Muscle of leg (tissue), 11 donors: ENCODE data around the gene HRH3. TPM values are rescaled to one million over a fixed set of nuclear protein-coding genes. Genes with fewer than 3 reads are reported as not detected.
A peak's percentile ranks its signal among the peaks of the same experiment; 100 is the strongest.

Source experiments
- DNase-seq: peaks from one replicate; pipeline ENCODE4 v3.0.0; 2013
- H3K27ac ChIP-seq: one replicate; pipeline ENCODE4 v1.5.1; 2013; ENCODE audit warnings: mild to moderate bottlenecking, low read length, control low read depth
- H3K27me3 ChIP-seq: one replicate; pipeline ENCODE4 v1.6.1; 2013; ENCODE audit warnings: low read length; ENCODE audit not compliant: control insufficient read depth, insufficient read depth
- H3K36me3 ChIP-seq: one replicate; pipeline ENCODE4 v1.6.1; 2013; ENCODE audit warnings: low read length; ENCODE audit not compliant: control insufficient read depth, insufficient read depth
- H3K4me1 ChIP-seq: one replicate; pipeline ENCODE4 v1.6.1; 2013; ENCODE audit warnings: low read length; ENCODE audit not compliant: control insufficient read depth, insufficient read depth
- H3K4me3 ChIP-seq: one replicate; pipeline ENCODE4 v1.5.1; 2013; ENCODE audit warnings: low read length, control low read depth
- H3K9me3 ChIP-seq: replicated peaks from 2 replicates; pipeline ENCODE4 v1.6.1; 2013; ENCODE audit warnings: low read depth, low read length; ENCODE audit not compliant: control insufficient read depth
- WGBS: methylation state at CpG from one replicate; pipeline ENCODE4 v1.1.5; 2013; ENCODE audit warnings: missing lambda C conversion rate; ENCODE audit not compliant: insufficient coverage; 5-methylcytosine and 5-hydroxymethylcytosine counted together
- polyA plus RNA-seq, 8 donors: library from polyadenylated mRNA; unstranded; fragments of 120-200 nt; gene quantifications; one replicate each; pipeline versions ENCODE4 v1.2.1 to v1.2.3, GENCODE V29; 2013; ENCODE audit warnings: inconsistent platforms in 1 of 8, low replicate concordance in 1 of 8; ENCODE audit not compliant: insufficient read length in 8 of 8, insufficient read depth in 1 of 8
- total RNA-seq: library from RNA; stranded (reverse); fragments of 120-200 nt; gene quantifications from one replicate; pipeline ENCODE4 v1.2.4, GENCODE V29; 2013

The HRH3 gene
- total and polyA plus RNA-seq, 9 donors = 0.09 to 1.3 (median 0.49) TPM

- H3K27me3 ChIP-seq = no peaks in the 10 kb centered on the region
- peaks cover 2% of the 10 kb centered on the region for H3K4me1 ChIP-seq
- H3K27ac ChIP-seq = no peak overlapping the region
- DNase-seq = no peak
- H3K9me3 ChIP-seq = no peaks in the 10 kb centered on the region
- H3K4me3 ChIP-seq = no peak overlapping the region
- H3K36me3 ChIP-seq = peaks cover 75% of the 10 kb centered on the region
- WGBS = 92% methylated on average over 8 of the region's 8 CpGs
These were observed 39.2 kb upstream of the HRH3 start for GRCh38 chr20:62259294-62259565.

DNA sequence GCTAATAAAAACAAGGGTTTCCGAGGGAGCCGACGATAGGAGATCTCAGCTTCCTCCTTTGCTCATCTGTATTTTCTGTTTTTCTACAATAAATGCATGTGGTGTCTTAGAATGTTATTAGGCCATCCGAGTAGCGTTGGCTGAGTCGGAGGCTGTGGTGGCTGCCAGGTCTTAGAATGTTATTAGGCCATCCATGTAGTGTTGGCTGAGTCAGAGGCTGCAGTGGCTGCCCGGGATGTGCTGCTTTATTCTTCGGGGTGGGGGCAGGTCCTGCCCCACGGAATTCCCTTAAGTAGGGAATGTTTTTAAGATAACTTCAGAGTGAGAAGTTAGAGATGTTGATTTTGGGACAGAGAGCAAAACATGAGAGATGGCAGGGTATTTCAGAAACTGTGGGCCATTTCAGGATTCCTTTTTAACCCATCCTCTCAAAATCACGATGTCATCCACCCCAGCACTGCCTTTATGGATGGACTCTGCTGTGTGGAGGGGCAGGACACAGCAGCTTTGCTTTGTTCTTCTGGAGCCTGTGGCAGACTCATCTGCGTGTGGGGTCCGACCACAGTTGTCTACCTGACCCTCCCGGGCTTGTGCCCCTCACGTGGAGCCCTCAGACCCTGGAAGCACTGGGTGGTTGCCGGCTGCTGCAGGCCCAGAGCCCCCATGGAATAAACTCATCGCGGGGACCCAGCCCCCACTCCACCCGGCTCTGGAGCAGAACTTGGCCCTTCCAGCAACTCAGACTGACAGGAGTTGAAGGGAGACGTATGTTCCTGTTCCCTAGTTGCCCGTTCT, 38.6 kb upstream of the HRH3 start:
- DNase-seq = peak; percentile 60
- 75% methylated on average over 17 of the region's 20 CpGs for WGBS
- H3K4me1 ChIP-seq = peaks cover 5% of the 10 kb centered on the region
- H3K36me3 ChIP-seq = peaks cover 72% of the 10 kb centered on the region
- H3K27me3 ChIP-seq = no peaks in the 10 kb centered on the region
- no peak overlapping the region for H3K4me3 ChIP-seq
- no peak overlapping the region for H3K27ac ChIP-seq
- H3K9me3 ChIP-seq = no peaks in the 10 kb centered on the region

DNA sequence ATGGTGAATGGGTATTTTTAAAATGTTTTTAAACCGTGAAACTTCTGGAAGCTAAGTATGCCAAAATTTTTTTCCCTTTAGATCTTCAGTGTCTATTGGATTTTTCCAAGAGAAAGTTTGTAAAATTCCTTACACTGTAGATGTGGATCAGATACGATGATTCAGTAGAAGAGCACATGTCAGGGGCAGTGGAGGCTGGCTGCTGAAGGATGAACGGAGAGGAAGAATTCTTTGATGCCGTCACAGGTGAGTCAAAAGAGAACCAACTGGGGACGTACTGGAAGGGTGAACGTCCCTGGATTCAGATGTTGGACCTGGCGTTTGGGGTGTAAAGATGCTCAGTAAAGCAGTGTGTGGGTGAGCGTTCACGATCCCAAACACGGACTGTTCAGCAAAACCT, 35.9 kb upstream of the HRH3 start:
- peaks cover 5% of the 10 kb centered on the region for H3K4me1 ChIP-seq
- WGBS = 90% methylated on average over 9 of the region's 10 CpGs
- peaks cover 52% of the 10 kb centered on the region for H3K36me3 ChIP-seq
- H3K4me3 ChIP-seq = no peak overlapping the region
- H3K27ac ChIP-seq = no peak overlapping the region
- no peak for DNase-seq
- no peaks in the 10 kb centered on the region for H3K27me3 ChIP-seq
- no peaks in the 10 kb centered on the region for H3K9me3 ChIP-seq

- H3K9me3 ChIP-seq = no peaks in the 10 kb centered on the region
These were observed 34.1 kb upstream of the HRH3 start for GRCh38 chr20:62254021-62254724.

GRCh38 chr20:62253398-62253797, 33.3 kb upstream of the HRH3 start:
- no peak overlapping the region for H3K4me3 ChIP-seq
- H3K27me3 ChIP-seq = no peaks in the 10 kb centered on the region
- WGBS = 89% methylated on average over 4 of the region's 6 CpGs
- H3K27ac ChIP-seq = no peak overlapping the region
- H3K36me3 ChIP-seq = peaks cover 31% of the 10 kb centered on the region
- peaks cover 8% of the 10 kb centered on the region for H3K4me1 ChIP-seq
- H3K9me3 ChIP-seq = no peaks in the 10 kb centered on the region
- no peak for DNase-seq

More at GRCh38 chr20:62254021-62254724, 34.1 kb upstream of the HRH3 start:
- Histone ChIP-seq H3K27me3 (no peaks in the 10 kb centered on the region), H3K27ac (no peak overlapping the region), H3K4me3 (no peak overlapping the region), H3K4me1 (peaks cover 5% of the 10 kb centered on the region), H3K36me3 (peaks cover 35% of the 10 kb centered on the region)
- no peak for DNase-seq
- 77% methylated on average over 22 of the region's 24 CpGs for whole genome bisulfite sequencing

GRCh38 chr20:62252342-62252966, 32.4 kb upstream of the HRH3 start:
- H3K27me3 ChIP-seq = no peaks in the 10 kb centered on the region
- WGBS = 84% methylated on average over 19 of the region's 26 CpGs
- no peak for DNase-seq

DNA sequence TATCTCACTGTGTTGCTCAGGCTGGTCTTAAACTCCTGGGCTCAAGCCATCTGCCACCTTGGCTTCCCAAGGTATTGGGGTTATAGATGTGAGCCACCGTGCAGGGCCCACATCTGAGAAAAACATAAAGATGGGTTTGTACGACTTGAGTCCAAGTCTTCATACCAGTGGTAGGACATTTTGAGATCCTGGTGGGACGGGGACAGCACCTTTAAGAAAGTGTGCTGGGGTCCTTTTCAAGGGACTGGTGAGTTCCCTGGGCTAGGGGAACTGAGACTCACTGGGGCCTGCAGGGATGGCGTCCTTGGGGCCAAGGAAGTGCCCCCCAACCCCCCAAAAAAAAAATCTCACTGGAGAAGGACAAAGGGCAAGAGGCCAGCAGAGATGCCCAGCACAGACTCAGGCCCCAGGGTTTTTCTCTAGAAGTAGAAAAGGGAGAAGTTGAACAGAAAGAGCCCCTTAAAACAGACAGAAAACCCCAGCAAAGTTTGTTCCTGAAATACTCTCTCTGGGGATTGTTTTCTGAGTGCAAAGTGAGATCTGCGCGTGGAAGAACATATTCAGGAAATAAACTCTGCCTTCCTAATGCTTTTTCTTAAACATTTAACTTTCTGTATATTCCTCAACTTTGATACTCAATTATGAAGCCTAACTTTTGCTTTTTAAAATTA, 28.9 kb upstream of the HRH3 start:
- no peaks in the 10 kb centered on the region for H3K27me3 ChIP-seq
- H3K36me3 ChIP-seq = peaks cover 15% of the 10 kb centered on the region
- H3K4me1 ChIP-seq = peaks cover 25% of the 10 kb centered on the region
- H3K4me3 ChIP-seq = no peak overlapping the region
- no peak overlapping the region for H3K27ac ChIP-seq
- no peak for DNase-seq
- WGBS = 80% methylated on average over 1 of the region's 6 CpGs
- H3K9me3 ChIP-seq = no peaks in the 10 kb centered on the region

More at GRCh38 chr20:62252342-62252966, 32.4 kb upstream of the HRH3 start:
- H3K36me3 ChIP-seq = peaks cover 24% of the 10 kb centered on the region
- no peaks in the 10 kb centered on the region for H3K9me3 ChIP-seq
- no peak overlapping the region for H3K4me3 ChIP-seq
- no peak overlapping the region for H3K27ac ChIP-seq
- H3K4me1 ChIP-seq = peaks cover 8% of the 10 kb centered on the region

GRCh38 chr20:62246872-62247652, 27.0 kb upstream of the HRH3 start:
- peaks cover 33% of the 10 kb centered on the region for H3K4me1 ChIP-seq

DNA sequence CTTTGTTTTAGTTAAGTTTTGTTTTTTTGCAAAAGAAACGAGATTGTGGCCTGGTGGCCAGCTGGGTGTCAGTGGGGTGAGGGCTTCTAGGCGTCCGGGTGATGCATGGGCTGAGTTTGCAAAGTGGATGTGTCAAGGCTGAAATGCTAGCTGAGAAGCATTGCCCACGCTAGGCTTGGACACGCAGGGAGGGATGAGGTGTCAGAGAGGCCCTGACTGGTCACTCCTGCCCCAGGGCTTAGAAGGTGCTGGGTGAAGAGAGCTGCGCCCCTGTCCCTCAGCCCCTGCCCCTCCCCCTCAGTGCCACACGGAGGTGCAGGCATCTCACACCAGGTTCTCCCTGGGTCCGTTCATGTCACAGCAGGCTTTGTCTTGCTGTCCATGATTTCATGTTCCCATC, 26.4 kb upstream of the HRH3 start:
- Histone ChIP-seq H3K9me3 (no peaks in the 10 kb centered on the region), H3K4me1 (peaks cover 33% of the 10 kb centered on the region), H3K27ac (peak overlapping the region; percentile 62), H3K4me3 (no peak overlapping the region), H3K36me3 (peaks cover 17% of the 10 kb centered on the region), H3K27me3 (no peaks in the 10 kb centered on the region)
- DNase-seq = no peak
- WGBS = 73% methylated on average over 7 of the region's 8 CpGs

More at GRCh38 chr20:62246872-62247652, 27.0 kb upstream of the HRH3 start:
- Histone ChIP-seq H3K4me3 (no peak overlapping the region), H3K9me3 (no peaks in the 10 kb centered on the region), H3K36me3 (peaks cover 17% of the 10 kb centered on the region), H3K27me3 (no peaks in the 10 kb centered on the region), H3K27ac (peak overlapping the region; percentile 62)
- peak; percentile 45 for DNase-seq
- 55% methylated on average over 21 of the region's 22 CpGs for WGBS
